B cell (primary cell): ENCODE results near the gene SCNN1G. TPM values are rescaled to one million over a fixed set of nuclear protein-coding genes. Genes with fewer than 3 reads are reported as not detected.

Experiments
- ATAC-seq: fragments of 200-7000 bp; cut with Tn5 transposase; one replicate; pipeline ENCODE4 v1.10.0; 2021; ENCODE audit warnings: low read depth, mild to moderate bottlenecking, moderate number of reproducible peaks, moderate library complexity
- CTCF ChIA-PET: fragments of 350-600 bp; sonication (Branson Sonifier 250); formaldehyde crosslinking; loops from one replicate; lab custom pipeline; 2021; ENCODE audit warnings: antibody characterized with exemption, inconsistent platforms; lab: Charles Lee
- POLR2A ChIA-PET: fragments of 350-600 bp; sonication (Branson Sonifier 250); formaldehyde crosslinking; loops from one replicate; lab custom pipeline; 2021; ENCODE audit warnings: antibody characterized with exemption; lab: Charles Lee
- DNase-seq: peaks from one replicate; pipeline ENCODE4 v3.0.0; 2013
- H2AFZ ChIP-seq: 2 replicates; pipeline ENCODE4 v1.6.1; 2012; ENCODE audit warnings: mild to moderate bottlenecking, low read depth, low read length; ENCODE audit not compliant: insufficient read depth, poor library complexity, severe bottlenecking
- H3K27ac ChIP-seq, 2 donors: 1 replicate in 1 of 2; 2 replicates in 1 of 2; pipeline ENCODE4 v1.5.1; 2012 to 2013; ENCODE audit warnings: low read length in 2 of 2, mild to moderate bottlenecking in 2 of 2, moderate library complexity in 1 of 2
- H3K27me3 ChIP-seq, 4 experiments: fragments of 200-600 bp in 1 of 4; sonication (generic) in 1 of 4; replicated peaks in 1 of 4; 1 replicate in 2 of 4; 2 replicates in 2 of 4; pipeline versions ENCODE4 v1.6.1 to v1.7.0; 2013 to 2016; ENCODE audit warnings: low read length in 3 of 4, mild to moderate bottlenecking in 2 of 4, mixed read lengths in 1 of 4, moderate library complexity in 1 of 4; ENCODE audit not compliant: insufficient read depth in 4 of 4, control insufficient read depth in 3 of 4; ENCODE audit errors: control extremely low read depth in 1 of 4
- H3K36me3 ChIP-seq, 2 experiments: replicated peaks in 1 of 2; 1 replicate in 1 of 2; 2 replicates in 1 of 2; pipeline versions ENCODE4 v1.6.1 to v1.7.1; 2013; ENCODE audit warnings: low read length in 1 of 2; ENCODE audit not compliant: insufficient read depth in 2 of 2, control insufficient read depth in 1 of 2; ENCODE audit errors: control extremely low read depth in 1 of 2, extremely low read depth in 1 of 2
- H3K4me1 ChIP-seq, 2 donors: fragments of 200-600 bp in 1 of 2; sonication (generic) in 1 of 2; 1 replicate in 1 of 2; 2 replicates in 1 of 2; pipeline versions ENCODE4 v1.5.1 to v1.6.1; 2013 to 2017; ENCODE audit warnings: low read length in 2 of 2; ENCODE audit not compliant: control insufficient read depth in 2 of 2, insufficient read depth in 2 of 2
- H3K4me2 ChIP-seq: replicated peaks from 2 replicates; pipeline ENCODE3; 2012; ENCODE audit warnings: mild to moderate bottlenecking, low read depth, low read length; ENCODE audit not compliant: poor library complexity, severe bottlenecking
- H3K4me3 ChIP-seq, 5 experiments: fragments of 200-600 bp in 1 of 5; sonication (generic) in 1 of 5; 1 replicate in 3 of 5; 2 replicates in 2 of 5; pipeline versions ENCODE4 v1.5.1 to v1.7.0; 2011 to 2016; ENCODE audit warnings: low read length in 4 of 5, mild to moderate bottlenecking in 4 of 5, low read depth in 2 of 5, control low read depth in 1 of 5, moderate library complexity in 1 of 5; ENCODE audit not compliant: insufficient read depth in 1 of 5; ENCODE audit errors: control extremely low read depth in 1 of 5, extremely low read depth in 1 of 5
- H3K79me2 ChIP-seq: fragments of 200-600 bp; sonication (generic); one replicate; pipeline ENCODE4 v1.6.0; 2016; ENCODE audit warnings: low read length; ENCODE audit not compliant: control insufficient read depth, insufficient read depth
- H3K9ac ChIP-seq: fragments of 200-600 bp; sonication (generic); 2 replicates; pipeline ENCODE4 v1.6.1; 2017; ENCODE audit warnings: mild to moderate bottlenecking, low read length, moderate library complexity
- H3K9me3 ChIP-seq, 3 donors: one replicate each; pipeline versions ENCODE4 v1.6.1 to v1.7.1; 2013; ENCODE audit warnings: low read length in 2 of 3; ENCODE audit not compliant: control insufficient read depth in 2 of 3, insufficient read depth in 1 of 3; ENCODE audit errors: control extremely low read depth in 1 of 3
- H4K20me1 ChIP-seq: 2 replicates; pipeline ENCODE4 v1.6.0; 2012; ENCODE audit warnings: mild to moderate bottlenecking, low read length; ENCODE audit not compliant: insufficient read depth, control insufficient read depth, poor library complexity, severe bottlenecking
- H3K27ac Mint-ChIP-seq: one replicate; pipeline ENCODE4 v1.8.0; 2021; ENCODE audit warnings: mixed read lengths
- H3K27me3 Mint-ChIP-seq: one replicate; pipeline ENCODE4 v1.8.0; 2021; ENCODE audit warnings: mixed read lengths
- H3K4me1 Mint-ChIP-seq: one replicate; pipeline ENCODE4 v1.8.0; 2021; ENCODE audit warnings: mixed read lengths
- H3K4me3 Mint-ChIP-seq: one replicate; pipeline ENCODE4 v1.8.0; 2021; ENCODE audit warnings: mixed read lengths
- H3K9me3 Mint-ChIP-seq: one replicate; pipeline ENCODE4 v1.8.0; 2022; ENCODE audit warnings: mixed read lengths; ENCODE audit not compliant: insufficient read depth
- EZH2 ChIP-seq: IDR thresholded peaks from 2 replicates; pipeline ENCODE4 v1.6.1; 2012; ENCODE audit warnings: borderline replicate concordance, low read depth, mild to moderate bottlenecking, moderate library complexity, low read length; ENCODE audit not compliant: insufficient read depth, poor library complexity, severe bottlenecking
- WGBS: methylation state at CpG from one replicate; pipeline ENCODE4 v1.1.5; 2013; ENCODE audit warnings: missing lambda C conversion rate; ENCODE audit not compliant: insufficient coverage; 5-methylcytosine and 5-hydroxymethylcytosine counted together
- intact Hi-C: fragments of 100-400 bp; cut with micrococcal nuclease; formaldehyde crosslinking; loops from one replicate; pipeline ENCODE4 v1.10.0; 2022
- polyA plus RNA-seq: library from polyadenylated mRNA; depleted of rRNA; stranded (reverse); fragments of >200 nt; gene quantifications from 2 replicates; pipeline ENCODE4 v1.2.3, GENCODE V29; 2012
- total RNA-seq, 2 donors: library from RNA; stranded (reverse); fragments of 120-200 nt in 1 of 2; gene quantifications; 1 replicate in 1 of 2; 2 replicates in 1 of 2; pipeline versions ENCODE4 v1.2.3 to v1.2.4, GENCODE V29; 2013 to 2022
- TF ChIP-seq, protein P1 (sequence below): fragments of 200-600 bp; IDR thresholded peaks from one replicate; pipeline ENCODE4 v1.8.0; 2022; ENCODE audit warnings: antibody characterized with exemption, mild to moderate bottlenecking

Gene SCNN1G
- total and polyA plus RNA-seq, 2 donors (not counting 1 experiment from before 2014, with no cell fraction given) = not detected

DNA sequence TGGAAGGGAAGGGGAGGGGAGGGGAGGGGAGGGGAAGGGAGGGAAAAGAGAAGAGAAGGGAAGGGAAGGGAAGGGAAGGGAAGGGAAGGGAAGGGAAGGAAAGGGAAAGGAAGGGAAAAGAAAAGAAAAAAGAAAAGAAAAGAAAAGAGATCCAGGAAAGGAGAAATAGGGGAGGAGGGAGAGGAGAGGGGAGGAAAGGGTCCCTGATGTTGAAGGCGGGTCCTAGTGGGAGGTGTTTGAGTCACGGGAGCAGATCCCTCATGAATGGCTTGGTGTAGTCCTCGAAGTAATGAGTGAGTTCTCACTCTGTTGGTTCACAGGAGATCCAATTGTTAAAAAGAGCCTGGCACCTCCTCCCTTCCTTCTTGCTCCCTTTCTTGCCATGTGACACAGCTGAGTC lies 26.4 kb upstream of the SCNN1G start:
- no peak for DNase-seq
- peaks cover 0 to 9% (median 8%) of the 10 kb centered on the region in 4 experiments for H3K27me3 ChIP-seq
- no peaks in the 10 kb centered on the region for H3K79me2 ChIP-seq
- intact Hi-C loops = no loop called here
- ChIA-PET CTCF (no interaction called here), POLR2A (interaction anchor here (0.6 kb wide), 1 partner anchor 26 kb away, joined by 9 read pairs; the partner anchor contains the start of gene SCNN1G)
- H3K9ac ChIP-seq = no peak overlapping the region
- H2AFZ ChIP-seq = no peak overlapping the region
- 90% methylated on average over 3 of the region's 3 CpGs for WGBS
- H3K4me2 ChIP-seq = no peak overlapping the region
- H4K20me1 ChIP-seq = no peaks in the 10 kb centered on the region
- no peak overlapping the region for H3K4me3 ChIP-seq
- TF ChIP-seq, protein P1, sequence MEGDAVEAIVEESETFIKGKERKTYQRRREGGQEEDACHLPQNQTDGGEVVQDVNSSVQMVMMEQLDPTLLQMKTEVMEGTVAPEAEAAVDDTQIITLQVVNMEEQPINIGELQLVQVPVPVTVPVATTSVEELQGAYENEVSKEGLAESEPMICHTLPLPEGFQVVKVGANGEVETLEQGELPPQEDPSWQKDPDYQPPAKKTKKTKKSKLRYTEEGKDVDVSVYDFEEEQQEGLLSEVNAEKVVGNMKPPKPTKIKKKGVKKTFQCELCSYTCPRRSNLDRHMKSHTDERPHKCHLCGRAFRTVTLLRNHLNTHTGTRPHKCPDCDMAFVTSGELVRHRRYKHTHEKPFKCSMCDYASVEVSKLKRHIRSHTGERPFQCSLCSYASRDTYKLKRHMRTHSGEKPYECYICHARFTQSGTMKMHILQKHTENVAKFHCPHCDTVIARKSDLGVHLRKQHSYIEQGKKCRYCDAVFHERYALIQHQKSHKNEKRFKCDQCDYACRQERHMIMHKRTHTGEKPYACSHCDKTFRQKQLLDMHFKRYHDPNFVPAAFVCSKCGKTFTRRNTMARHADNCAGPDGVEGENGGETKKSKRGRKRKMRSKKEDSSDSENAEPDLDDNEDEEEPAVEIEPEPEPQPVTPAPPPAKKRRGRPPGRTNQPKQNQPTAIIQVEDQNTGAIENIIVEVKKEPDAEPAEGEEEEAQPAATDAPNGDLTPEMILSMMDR = no peak
- no peak for TF ChIP-seq EZH2
- no peak overlapping the region for H3K27ac ChIP-seq
- H3K36me3 ChIP-seq = no peaks in the 10 kb centered on the region
- H3K4me1 Mint-ChIP-seq = peaks cover 4% of the 10 kb centered on the region
- no peaks in the 10 kb centered on the region for H3K9me3 Mint-ChIP-seq
- H3K4me1 ChIP-seq = no peaks in the 10 kb centered on the region
- peaks cover 40% of the 10 kb centered on the region for H3K27me3 Mint-ChIP-seq
- H3K9me3 ChIP-seq = no peaks in the 10 kb centered on the region
- ATAC-seq = no peak
- no peak overlapping the region for H3K4me3 Mint-ChIP-seq
- no peak overlapping the region for H3K27ac Mint-ChIP-seq

DNA sequence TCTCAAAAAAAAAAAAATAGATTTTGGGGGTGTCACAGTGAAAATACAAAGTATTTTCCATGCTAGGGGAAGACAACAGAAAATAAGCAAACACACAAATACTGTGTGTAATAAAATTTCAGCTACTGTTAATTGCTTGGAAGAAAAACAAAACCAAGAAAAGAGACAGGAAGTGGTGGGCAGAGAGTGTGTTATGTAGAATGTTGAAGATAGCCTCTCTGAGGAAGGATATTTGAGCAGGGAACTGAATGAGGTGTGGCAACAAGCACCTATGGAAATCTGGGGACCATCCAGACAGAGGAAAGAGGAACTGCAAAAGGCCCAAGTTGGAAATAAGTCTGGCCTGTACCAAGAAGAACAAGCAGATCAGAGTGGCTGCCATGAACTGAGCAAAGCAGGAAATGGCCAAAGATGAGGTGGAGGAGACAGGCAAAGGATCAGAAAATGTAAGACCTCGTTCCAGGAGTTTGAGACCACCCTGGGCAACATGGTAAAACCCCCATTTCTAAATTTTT lies 25.5 kb upstream of the SCNN1G start:
- no peak overlapping the region for H3K27ac ChIP-seq
- no peak for DNase-seq
- peaks cover 46% of the 10 kb centered on the region for H3K27me3 Mint-ChIP-seq

More for the DNA sequence above, 25.5 kb upstream of the SCNN1G start:
- Mint-ChIP-seq H3K4me1 (peaks cover 4% of the 10 kb centered on the region), H3K4me3 (no peak overlapping the region), H3K27ac (no peak overlapping the region), H3K9me3 (no peaks in the 10 kb centered on the region)
- Histone ChIP-seq H3K27me3 (peaks cover 0 to 9% (median 8%) of the 10 kb centered on the region in 4 experiments), H3K36me3 (no peaks in the 10 kb centered on the region), H3K9ac (no peak overlapping the region), H4K20me1 (no peaks in the 10 kb centered on the region), H3K4me1 (no peaks in the 10 kb centered on the region), H2AFZ (no peak overlapping the region), H3K4me3 (no peak overlapping the region), H3K9me3 (no peaks in the 10 kb centered on the region), H3K4me2 (no peak overlapping the region), H3K79me2 (no peaks in the 10 kb centered on the region)
- WGBS = 75% methylated on average over 1 of the region's 1 CpG
- no peak for ATAC-seq
- ChIA-PET POLR2A (interaction anchor here (0.6 kb wide), 1 partner anchor 952 kb away, joined by 4 read pairs; no protein-coding TSS in a partner anchor), CTCF (no interaction called here)
- no peak for TF ChIP-seq EZH2
- TF ChIP-seq, protein P1 = no peak
- intact Hi-C loops = no loop called here
